GM21576 (cell line): ENCODE results near the gene JOSD2.

ENCODE experiments used
- ATAC-seq: cut with Tn5 transposase; IDR thresholded peaks from one replicate; pipeline ENCODE4 v1.9.1; 2021; ENCODE audit warnings: mild to moderate bottlenecking, moderate library complexity; ENCODE audit not compliant: unreplicated experiment

Gene JOSD2

GRCh38 chr19:50496189-50497021 lies 14.6 kb downstream of the JOSD2 start:
- ATAC-seq, result no peak

- no peak for ATAC-seq
Measured at GRCh38 chr19:50495020-50495531, 15.9 kb downstream of the JOSD2 start.

GRCh38 chr19:50494186-50495019 lies 16.6 kb downstream of the JOSD2 start:
- no peak for ATAC-seq

GRCh38 chr19:50493171-50493570 lies 17.8 kb downstream of the JOSD2 start:
- ATAC-seq, result no peak

GRCh38 chr19:50492303-50493052 lies 18.5 kb downstream of the JOSD2 start:
- ATAC-seq, result no peak

- no peak for ATAC-seq
Measured at GRCh38 chr19:50490991-50491472, 20.0 kb downstream of the JOSD2 start.

GRCh38 chr19:50490411-50490811 lies 20.6 kb downstream of the JOSD2 start:
- no peak for ATAC-seq

GRCh38 chr19:50489461-50490011 lies 21.5 kb downstream of the JOSD2 start:
- no peak for ATAC-seq

- no peak for ATAC-seq
Measured at GRCh38 chr19:50488389-50489194, 22.4 kb downstream of the JOSD2 start.

GRCh38 chr19:50486823-50487515 lies 24.0 kb downstream of the JOSD2 start:
- no peak for ATAC-seq

- no peak for ATAC-seq
Measured at GRCh38 chr19:50485284-50485955, 25.6 kb downstream of the JOSD2 start.

- no peak for ATAC-seq
Measured at GRCh38 chr19:50482916-50483315, 28.1 kb downstream of the JOSD2 start.

- no peak for ATAC-seq
Measured at GRCh38 chr19:50482271-50482855, 28.6 kb downstream of the JOSD2 start.

- ATAC-seq, result no peak
Measured at GRCh38 chr19:50481351-50482149, 29.4 kb downstream of the JOSD2 start.

GRCh38 chr19:50480281-50481111 lies 30.5 kb downstream of the JOSD2 start:
- no peak for ATAC-seq

- no peak for ATAC-seq
Measured at GRCh38 chr19:50479761-50480251, 31.2 kb downstream of the JOSD2 start.
